A673 (cell line): ENCODE results near the gene NMT1. TPM values are rescaled to one million over a fixed set of nuclear protein-coding genes. Genes with fewer than 3 reads are reported as not detected.
"Not testable (repeated sequence)": the region's sequence is repeated elsewhere in the genome, so short reads cannot be mapped to it uniquely, and the experiment has no call there.

Source experiments
- BruUV-seq: library from RNA; stranded (reverse); fragments of 400-500 nt; replicated peaks from 2 replicates; lab custom pipeline; 2021; lab: Mats Ljungman, UMichigan
- CTCF ChIA-PET: fragments of 300-600 bp; sonication (Branson Sonifier 250); formaldehyde crosslinking; loops from one replicate; lab custom pipeline; 2022; ENCODE audit warnings: antibody characterized with exemption; lab: Charles Lee
- POLR2A ChIA-PET: fragments of 300-600 bp; sonication (Branson Sonifier 250); formaldehyde crosslinking; loops from one replicate; lab custom pipeline; 2022; ENCODE audit warnings: antibody characterized with exemption; ENCODE audit not compliant: low non-redundant PET; lab: Charles Lee
- DNase-seq: peaks from one replicate; pipeline ENCODE4 v3.0.0-alpha.2; 2015; ENCODE audit warnings: low spot score
- H3K27ac ChIP-seq: fragments of 200-600 bp; sonication (generic); 2 replicates; pipeline ENCODE4 v1.5.1; 2016; ENCODE audit warnings: mixed run types, low read depth, mild to moderate bottlenecking, mixed read lengths, antibody characterized with exemption, low read length; ENCODE audit not compliant: poor library complexity, severe bottlenecking
- H3K27me3 ChIP-seq: fragments of 200-600 bp; sonication (generic); replicated peaks from 2 replicates; pipeline ENCODE4 v1.6.1; 2017; ENCODE audit warnings: mixed run types, low read depth, mild to moderate bottlenecking, mixed read lengths, antibody characterized with exemption, low read length; ENCODE audit not compliant: insufficient read depth, poor library complexity
- H3K36me3 ChIP-seq: fragments of 200-600 bp; sonication (generic); 2 replicates; pipeline ENCODE4 v1.6.1; 2016; ENCODE audit warnings: mixed run types, mild to moderate bottlenecking, mixed read lengths, antibody characterized with exemption, low read length; ENCODE audit not compliant: insufficient read depth, poor library complexity, severe bottlenecking
- H3K4me1 ChIP-seq: fragments of 200-600 bp; sonication (generic); 2 replicates; pipeline ENCODE4 v1.6.1; 2017; ENCODE audit warnings: mixed run types, mild to moderate bottlenecking, mixed read lengths, antibody characterized with exemption, low read length; ENCODE audit not compliant: insufficient read depth, poor library complexity, severe bottlenecking
- H3K4me3 ChIP-seq: fragments of 200-600 bp; sonication (generic); 2 replicates; pipeline ENCODE4 v1.5.1; 2016; ENCODE audit warnings: low read depth, mixed run types, mild to moderate bottlenecking, mixed read lengths, low read length; ENCODE audit not compliant: poor library complexity, severe bottlenecking
- H3K9me3 ChIP-seq: fragments of 200-600 bp; sonication (generic); 2 replicates; pipeline ENCODE4 v1.6.1; 2016; ENCODE audit warnings: mixed run types, low read depth, mild to moderate bottlenecking, mixed read lengths, antibody characterized with exemption, low read length; ENCODE audit not compliant: poor library complexity, severe bottlenecking
- EZH2 ChIP-seq: fragments of 200-600 bp; sonication (generic); IDR thresholded peaks from 2 replicates; pipeline ENCODE4 v1.6.1; 2017; ENCODE audit warnings: borderline replicate concordance, low read depth, mild to moderate bottlenecking, mixed read lengths, antibody characterized with exemption, low read length; ENCODE audit not compliant: poor library complexity, severe bottlenecking
- intact Hi-C: fragments of 100-400 bp; cut with micrococcal nuclease; formaldehyde crosslinking; loops from one replicate; pipeline ENCODE4 v1.10.0; 2022; ENCODE audit not compliant: unreplicated experiment
- total RNA-seq: library from RNA; stranded (reverse); gene quantifications from 2 replicates; pipeline ENCODE4 v1.2.3, GENCODE V29; 2021
- TF ChIP-seq, protein P1 (sequence below): fragments of 300-800, 200-600 bp; sonication (generic); conservative IDR thresholded peaks from 2 replicates; pipeline ENCODE4 v1.5.1; 2017; ENCODE audit warnings: low read depth, mild to moderate bottlenecking, antibody characterized with exemption, low read length, moderate library complexity, mixed read lengths

The NMT1 gene
- total RNA-seq, 1 experiment from 2014 or later = 108 TPM

DNA sequence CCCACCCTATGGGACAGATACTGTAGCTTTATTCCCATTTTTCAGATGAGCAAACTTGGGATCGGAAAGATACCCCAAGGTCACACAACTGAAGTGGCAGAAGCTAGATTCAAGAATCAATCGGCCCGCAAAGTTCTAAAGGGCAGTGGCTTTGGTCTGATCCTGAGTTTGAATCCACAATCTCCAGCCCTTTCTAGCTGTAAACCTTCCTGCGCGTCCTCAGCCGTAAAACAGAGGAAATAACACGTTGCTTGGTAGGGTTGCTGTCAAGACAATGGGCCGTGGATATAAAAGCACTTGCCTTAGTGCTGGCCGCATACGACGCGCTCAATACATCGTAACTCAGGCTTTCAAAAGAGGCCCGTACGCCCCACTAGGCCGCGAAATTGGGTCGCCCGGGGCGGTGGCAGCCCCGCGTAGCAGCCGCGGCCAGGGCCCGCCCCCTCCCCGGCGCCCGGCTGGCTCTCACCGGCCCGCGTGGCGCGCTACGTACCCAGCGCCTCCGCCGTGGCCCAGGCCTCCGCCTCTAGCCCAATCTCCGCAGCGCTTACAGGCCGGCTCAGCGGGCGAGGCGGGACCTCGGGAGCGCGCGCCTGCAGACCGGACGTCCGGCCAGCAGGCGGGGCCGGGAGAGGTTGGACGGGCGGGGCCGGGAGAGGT is 9.9 kb upstream of the NMT1 start, which contains the start of gene DCAKD:
TSS of gene DCAKD (minus strand) at position 573 of the 660 bp plus-strand sequence. CDS start 16,747 bp downstream, outside the sequence.
- no peaks in the 10 kb centered on the region for H3K27me3 ChIP-seq
- ChIA-PET CTCF (interaction anchor here (0.6 kb wide), 1 partner anchor 27 kb away, joined by 3 read pairs; no protein-coding TSS in a partner anchor), POLR2A (no interaction called here)
- H3K27ac ChIP-seq = peak within 1 kb of the TSS; percentile 86
- H3K4me1 ChIP-seq = no peaks in the 10 kb centered on the region
- DNase-seq = peak; percentile 93
- BruUV-seq = TSS peak; percentile 59
- H3K36me3 ChIP-seq = no peaks in the 10 kb centered on the region
- H3K4me3 ChIP-seq = peak within 1 kb of the TSS; percentile 56
- TF ChIP-seq EZH2 = no peak
- TF ChIP-seq, protein P1, sequence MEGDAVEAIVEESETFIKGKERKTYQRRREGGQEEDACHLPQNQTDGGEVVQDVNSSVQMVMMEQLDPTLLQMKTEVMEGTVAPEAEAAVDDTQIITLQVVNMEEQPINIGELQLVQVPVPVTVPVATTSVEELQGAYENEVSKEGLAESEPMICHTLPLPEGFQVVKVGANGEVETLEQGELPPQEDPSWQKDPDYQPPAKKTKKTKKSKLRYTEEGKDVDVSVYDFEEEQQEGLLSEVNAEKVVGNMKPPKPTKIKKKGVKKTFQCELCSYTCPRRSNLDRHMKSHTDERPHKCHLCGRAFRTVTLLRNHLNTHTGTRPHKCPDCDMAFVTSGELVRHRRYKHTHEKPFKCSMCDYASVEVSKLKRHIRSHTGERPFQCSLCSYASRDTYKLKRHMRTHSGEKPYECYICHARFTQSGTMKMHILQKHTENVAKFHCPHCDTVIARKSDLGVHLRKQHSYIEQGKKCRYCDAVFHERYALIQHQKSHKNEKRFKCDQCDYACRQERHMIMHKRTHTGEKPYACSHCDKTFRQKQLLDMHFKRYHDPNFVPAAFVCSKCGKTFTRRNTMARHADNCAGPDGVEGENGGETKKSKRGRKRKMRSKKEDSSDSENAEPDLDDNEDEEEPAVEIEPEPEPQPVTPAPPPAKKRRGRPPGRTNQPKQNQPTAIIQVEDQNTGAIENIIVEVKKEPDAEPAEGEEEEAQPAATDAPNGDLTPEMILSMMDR = no peak
- intact Hi-C loops = no loop called here
- no peaks in the 10 kb centered on the region for H3K9me3 ChIP-seq

DNA sequence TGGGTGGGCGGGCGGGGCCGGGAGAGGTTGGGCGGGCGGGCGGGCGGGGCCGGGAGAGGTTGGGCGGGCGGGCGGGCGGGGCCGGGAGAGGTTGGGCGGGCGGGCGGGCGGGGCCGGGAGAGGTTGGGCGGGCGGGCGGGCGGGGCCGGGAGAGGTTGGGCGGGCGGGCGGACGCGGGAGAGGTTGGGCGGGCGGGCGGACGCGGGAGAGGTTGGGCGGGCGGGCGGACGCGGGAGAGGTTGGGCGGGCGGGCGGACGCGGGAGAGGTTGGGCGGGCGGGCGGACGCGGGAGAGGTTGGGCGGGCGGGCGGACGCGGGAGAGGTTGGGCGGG is 9.4 kb upstream of the NMT1 start:
- H3K27me3 ChIP-seq, H3K9me3 ChIP-seq, POLR2A ChIA-PET, intact Hi-C loops, H3K4me1 ChIP-seq, BruUV-seq, H3K27ac ChIP-seq, DNase-seq, H3K36me3 ChIP-seq: not testable (repeated sequence)
- H3K4me3 ChIP-seq = peak overlapping the region; percentile 56
- CTCF ChIA-PET = interaction anchor here (0.6 kb wide), 1 partner anchor 27 kb away, joined by 3 read pairs; no protein-coding TSS in a partner anchor

DNA sequence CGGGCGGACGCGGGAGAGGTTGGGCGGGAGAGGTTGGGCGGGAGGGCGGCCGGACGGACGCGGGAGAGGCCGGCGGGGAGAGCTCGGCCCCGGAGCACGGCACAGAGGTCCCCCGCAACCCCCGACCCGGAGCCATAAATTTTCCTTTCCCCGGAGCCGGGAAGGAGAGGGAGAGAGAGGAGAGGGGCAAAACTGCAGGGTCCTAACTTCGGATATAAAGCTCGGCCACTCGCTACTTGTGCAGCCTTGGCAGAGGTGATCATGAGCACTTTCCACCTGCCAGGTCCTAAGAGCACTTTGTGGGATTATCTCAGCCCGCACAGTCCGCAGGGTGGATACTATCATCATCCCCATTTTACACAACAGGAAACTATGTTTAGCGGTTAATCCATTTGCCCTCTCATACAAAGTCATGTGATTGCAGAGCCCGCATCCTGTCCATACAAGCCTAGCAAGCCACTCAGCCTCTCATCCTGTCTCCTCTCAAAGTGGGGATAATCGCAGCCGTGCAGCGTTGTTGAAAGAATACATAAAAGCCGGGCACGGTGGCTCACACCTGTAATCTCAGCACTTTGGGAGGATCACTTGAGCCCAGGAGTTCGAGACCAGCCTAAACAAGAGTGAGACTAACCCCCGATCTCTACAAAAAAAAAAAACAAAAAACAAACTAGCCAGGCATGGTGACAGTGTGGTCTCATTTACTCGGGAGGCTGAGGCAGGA is 8.9 kb upstream of the NMT1 start:
- intact Hi-C loops = no loop called here
- Histone ChIP-seq H3K27me3 (no peaks in the 10 kb centered on the region), H3K36me3 (no peaks in the 10 kb centered on the region), H3K4me3 (peak overlapping the region; percentile 49), H3K4me1 (no peaks in the 10 kb centered on the region), H3K9me3 (no peaks in the 10 kb centered on the region), H3K27ac (peak overlapping the region; percentile 68)
- BruUV-seq = TSS peak; percentile 59
- no peak for TF ChIP-seq EZH2
- TF ChIP-seq, protein P1 = no peak
- DNase-seq = peak; percentile 32
- ChIA-PET POLR2A (interaction anchor here (0.6 kb wide), 1 partner anchor 501 kb away, joined by 6 read pairs; no protein-coding TSS in a partner anchor), CTCF (no interaction called here)
